ENCODE results near the gene NEU1.

DNA sequence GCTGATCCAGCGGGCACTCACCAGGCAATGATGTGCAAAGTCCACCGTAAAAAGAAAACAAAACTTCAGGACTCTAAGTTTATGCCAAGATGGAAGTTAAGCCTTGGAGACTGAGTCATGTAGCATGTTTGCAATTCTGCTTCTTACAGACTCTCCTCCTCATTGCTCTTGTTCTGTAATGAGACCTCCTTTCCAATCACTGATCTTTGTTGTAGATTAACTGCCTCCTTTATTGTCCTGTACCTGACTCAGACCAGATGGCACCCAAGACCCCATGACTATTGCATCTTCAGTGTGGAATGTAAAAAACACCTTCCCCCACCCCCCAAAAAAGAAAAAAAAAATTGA, 11.2 kb downstream of the NEU1 start:
- TF ChIP-seq, protein P1, sequence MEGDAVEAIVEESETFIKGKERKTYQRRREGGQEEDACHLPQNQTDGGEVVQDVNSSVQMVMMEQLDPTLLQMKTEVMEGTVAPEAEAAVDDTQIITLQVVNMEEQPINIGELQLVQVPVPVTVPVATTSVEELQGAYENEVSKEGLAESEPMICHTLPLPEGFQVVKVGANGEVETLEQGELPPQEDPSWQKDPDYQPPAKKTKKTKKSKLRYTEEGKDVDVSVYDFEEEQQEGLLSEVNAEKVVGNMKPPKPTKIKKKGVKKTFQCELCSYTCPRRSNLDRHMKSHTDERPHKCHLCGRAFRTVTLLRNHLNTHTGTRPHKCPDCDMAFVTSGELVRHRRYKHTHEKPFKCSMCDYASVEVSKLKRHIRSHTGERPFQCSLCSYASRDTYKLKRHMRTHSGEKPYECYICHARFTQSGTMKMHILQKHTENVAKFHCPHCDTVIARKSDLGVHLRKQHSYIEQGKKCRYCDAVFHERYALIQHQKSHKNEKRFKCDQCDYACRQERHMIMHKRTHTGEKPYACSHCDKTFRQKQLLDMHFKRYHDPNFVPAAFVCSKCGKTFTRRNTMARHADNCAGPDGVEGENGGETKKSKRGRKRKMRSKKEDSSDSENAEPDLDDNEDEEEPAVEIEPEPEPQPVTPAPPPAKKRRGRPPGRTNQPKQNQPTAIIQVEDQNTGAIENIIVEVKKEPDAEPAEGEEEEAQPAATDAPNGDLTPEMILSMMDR (IDR thresholded peaks at IDR 0.05 in 8 of 11, conservative IDR thresholded peaks at IDR 0.05 in 3 of 11) = no peak
- no peak for TF ChIP-seq POLR2AphosphoS5 (IDR thresholded peaks at IDR 0.05)

Measured in spleen (tissue), 7 donors.